HG02623 (cell line): Measurements from ENCODE around the gene KRT4.

Source experiments
- ATAC-seq: cut with Tn5 transposase; IDR thresholded peaks from one replicate; pipeline ENCODE4 v1.9.1; 2021; ENCODE audit warnings: moderate library complexity; ENCODE audit not compliant: unreplicated experiment

KRT4 gene

GRCh38 chr12:52809166-52809565, 4.8 kb downstream of the KRT4 start:
- no peak for ATAC-seq

GRCh38 chr12:52808573-52809160, 5.2 kb downstream of the KRT4 start:
- ATAC-seq = no peak

GRCh38 chr12:52807544-52808470, 6.1 kb downstream of the KRT4 start:
- ATAC-seq = no peak

GRCh38 chr12:52806821-52807543, 6.9 kb downstream of the KRT4 start:
- no peak for ATAC-seq

- ATAC-seq = no peak
Measured at GRCh38 chr12:52806169-52806811, 7.6 kb downstream of the KRT4 start.

- ATAC-seq = no peak
Measured at GRCh38 chr12:52805739-52806138, 8.2 kb downstream of the KRT4 start.

GRCh38 chr12:52805000-52805399, 8.9 kb downstream of the KRT4 start:
- ATAC-seq = no peak

- no peak for ATAC-seq
Measured at GRCh38 chr12:52802442-52802841, 11.5 kb downstream of the KRT4 start.

- no peak for ATAC-seq
Measured at GRCh38 chr12:52801773-52802172, 12.1 kb downstream of the KRT4 start.

- no peak for ATAC-seq
Measured at GRCh38 chr12:52800259-52800917, 13.5 kb downstream of the KRT4 start.

GRCh38 chr12:52799505-52800211, 14.3 kb downstream of the KRT4 start:
- ATAC-seq = no peak

- ATAC-seq = no peak
Measured at GRCh38 chr12:52798671-52799504, 15.0 kb downstream of the KRT4 start.

GRCh38 chr12:52798003-52798670, 15.8 kb downstream of the KRT4 start:
- no peak for ATAC-seq

- no peak for ATAC-seq
Measured at GRCh38 chr12:52797529-52797894, 16.4 kb downstream of the KRT4 start.

- ATAC-seq = no peak
Measured at GRCh38 chr12:52796839-52797528, 16.9 kb downstream of the KRT4 start.

GRCh38 chr12:52796429-52796794, 17.5 kb downstream of the KRT4 start:
- ATAC-seq = no peak

GRCh38 chr12:52795694-52796428, 18.1 kb downstream of the KRT4 start, which contains the start of gene KRT3:
KRT3 (minus strand) TSS chr12:52796117; CDS start chr12:52796042, 75 bp downstream.
- ATAC-seq = no peak
